GM23338 (cell line): ENCODE measurements around the gene ZNRF1. TPM values are rescaled to one million over a fixed set of nuclear protein-coding genes. Genes with fewer than 3 reads are reported as not detected.

Experiments used
- ATAC-seq: fragments of 200-7000 bp; cut with Tn5 transposase; 3 replicates; pipeline ENCODE4 v1.9.1; 2020
- DNase-seq: peaks from one replicate; pipeline ENCODE4 v3.0.0-alpha.2; 2015; ENCODE audit warnings: low spot score
- H2AFZ ChIP-seq: fragments of 200-600 bp; sonication (generic); 2 replicates; pipeline ENCODE4 v1.8.0; 2016; ENCODE audit warnings: antibody characterized with exemption, mild to moderate bottlenecking, moderate library complexity
- H3F3A ChIP-seq: fragments of 200-600 bp; sonication (generic); replicated peaks from 2 replicates; pipeline ENCODE4 v1.8.0; 2017; ENCODE audit warnings: antibody characterized with exemption, mixed run types, low read depth
- H3K27ac ChIP-seq: fragments of 200-600 bp; sonication (generic); 2 replicates; pipeline ENCODE4 v1.6.1; 2016; ENCODE audit warnings: low read depth
- H3K27me3 ChIP-seq: fragments of 200-600 bp; sonication (generic); 2 replicates; pipeline ENCODE4 v1.8.0; 2016; ENCODE audit warnings: mild to moderate bottlenecking, mixed run types, moderate library complexity; ENCODE audit not compliant: insufficient read depth
- H3K36me3 ChIP-seq: fragments of 200-600 bp; sonication (generic); 2 replicates; pipeline ENCODE4 v1.8.0; 2016; ENCODE audit warnings: mild to moderate bottlenecking; ENCODE audit not compliant: insufficient read depth
- H3K4me1 ChIP-seq: fragments of 200-600 bp; sonication (generic); 2 replicates; pipeline ENCODE4 v1.8.0; 2016; ENCODE audit warnings: mild to moderate bottlenecking, moderate library complexity; ENCODE audit not compliant: insufficient read depth
- H3K4me2 ChIP-seq: fragments of 200-600 bp; sonication (generic); 2 replicates; pipeline ENCODE4 v1.7.1; 2017; ENCODE audit warnings: mixed run types
- H3K4me3 ChIP-seq: fragments of 200-600 bp; sonication (generic); 2 replicates; pipeline ENCODE4 v1.6.1; 2016; ENCODE audit warnings: mixed run types
- H3K79me2 ChIP-seq: fragments of 200-600 bp; sonication (generic); replicated peaks from 2 replicates; pipeline ENCODE4 v1.8.0; 2017; ENCODE audit warnings: mild to moderate bottlenecking; ENCODE audit not compliant: insufficient read depth
- H3K9me2 ChIP-seq: fragments of 200-600 bp; sonication (generic); 2 replicates; pipeline ENCODE4 v1.8.0; 2017; ENCODE audit not compliant: insufficient read depth
- H4K20me1 ChIP-seq: fragments of 200-600 bp; sonication (generic); replicated peaks from 2 replicates; pipeline ENCODE4 v1.8.0; 2017; ENCODE audit warnings: mild to moderate bottlenecking; ENCODE audit not compliant: insufficient read depth
- H3K27ac Mint-ChIP-seq: 2 replicates; pipeline ENCODE4 v1.8.0; 2020; ENCODE audit warnings: inconsistent platforms, mild to moderate bottlenecking, moderate library complexity, mixed read lengths
- H3K27me3 Mint-ChIP-seq: 3 replicates; pipeline ENCODE4 v1.8.0; 2022; ENCODE audit warnings: low read depth, mild to moderate bottlenecking, moderate library complexity, mixed read lengths, inconsistent platforms; ENCODE audit not compliant: insufficient read depth, poor library complexity
- H3K36me3 Mint-ChIP-seq: 3 replicates; pipeline ENCODE4 v1.8.0; 2021; ENCODE audit warnings: low read depth, mild to moderate bottlenecking, inconsistent platforms, moderate library complexity, mixed read lengths
- H3K4me1 Mint-ChIP-seq: 3 replicates; pipeline ENCODE4 v1.8.0; 2020; ENCODE audit warnings: mild to moderate bottlenecking, inconsistent platforms, mixed read lengths
- H3K4me3 Mint-ChIP-seq: 3 replicates; pipeline ENCODE4 v1.8.0; 2021; ENCODE audit warnings: moderate library complexity, mild to moderate bottlenecking, inconsistent platforms, mixed read lengths
- H3K9me3 Mint-ChIP-seq: 3 replicates; pipeline ENCODE4 v1.8.0; 2020; ENCODE audit warnings: moderate library complexity, mild to moderate bottlenecking, inconsistent platforms, mixed read lengths
- CREB1 ChIP-seq: fragments of 250-450 bp; sonication (Bioruptor Pico); IDR thresholded peaks from 2 replicates; pipeline ENCODE4 v1.5.0; 2020; ENCODE audit warnings: low read depth, mild to moderate bottlenecking, moderate library complexity
- EZH2 ChIP-seq: fragments of 200-600 bp; sonication (generic); IDR thresholded peaks from one replicate; pipeline ENCODE4 v1.8.0; 2017; ENCODE audit warnings: antibody characterized with exemption, mild to moderate bottlenecking, low read depth; ENCODE audit not compliant: unreplicated experiment
- EZH2phosphoT487 ChIP-seq: fragments of 200-600 bp; sonication (generic); IDR thresholded peaks from one replicate; pipeline ENCODE4 v1.8.1; 2018; ENCODE audit warnings: antibody characterized with exemption; ENCODE audit not compliant: unreplicated experiment
- JUNB ChIP-seq: IDR thresholded peaks from one replicate; pipeline ENCODE4 v1.6.1; 2016; ENCODE audit warnings: antibody characterized with exemption; ENCODE audit not compliant: unreplicated experiment
- NANOG ChIP-seq: IDR thresholded peaks from 2 replicates; pipeline ENCODE4 v1.6.1; 2016; ENCODE audit warnings: antibody characterized with exemption, borderline replicate concordance
- POLR2AphosphoS5 ChIP-seq: IDR thresholded peaks from 2 replicates; pipeline ENCODE4 v1.6.1; 2016; ENCODE audit warnings: antibody characterized with exemption, low read depth
- STAT1 ChIP-seq: IDR thresholded peaks from one replicate; pipeline ENCODE4 v1.6.1; 2016; ENCODE audit warnings: antibody characterized with exemption; ENCODE audit not compliant: unreplicated experiment
- ZNF114 ChIP-seq: fragments of 250-450 bp; sonication (Bioruptor Pico); IDR thresholded peaks from 2 replicates; pipeline ENCODE4 v1.5.0; 2020; ENCODE audit warnings: mild to moderate bottlenecking, moderate library complexity
- ZNF331 ChIP-seq: fragments of 250-450 bp; sonication (Bioruptor Pico); IDR thresholded peaks from 2 replicates; pipeline ENCODE4 v1.5.0; 2020; ENCODE audit warnings: low read depth, mild to moderate bottlenecking, moderate library complexity
- polyA plus RNA-seq: library from polyadenylated mRNA; unstranded; fragments of >200 nt; fragmentation: Nextera tagmentation; extraction: Ambion mirVana; gene quantifications from 2 replicates; pipeline ENCODE4 v1.2.1, GENCODE V29; 2016
- total RNA-seq: library from RNA; depleted of rRNA; stranded (reverse); fragments of >200 nt; shearing (Covaris generic); gene quantifications from 2 replicates; pipeline ENCODE4 v1.2.3, GENCODE V29; 2014
- TF ChIP-seq, protein P1 (sequence below): fragments of 250-450 bp; sonication (Bioruptor Pico); IDR thresholded peaks from 2 replicates; pipeline ENCODE4 v1.5.0; 2020; ENCODE audit warnings: mild to moderate bottlenecking, moderate library complexity
- TF ChIP-seq, protein P2 (sequence below): IDR thresholded peaks from 2 replicates; pipeline ENCODE4 v1.6.1; 2016; ENCODE audit warnings: antibody characterized with exemption
- TF ChIP-seq, protein P3 (sequence below): IDR thresholded peaks from one replicate; pipeline ENCODE4 v1.6.1; 2018; ENCODE audit warnings: antibody characterized with exemption; ENCODE audit not compliant: unreplicated experiment
- TF ChIP-seq, protein P4 (sequence below), 2 experiments: fragments of 200-600 bp in 1 of 2; sonication (generic) in 1 of 2; conservative IDR thresholded peaks; 2 replicates each; pipeline versions ENCODE4 v1.5.1 to v1.6.1; 2016 to 2017; ENCODE audit warnings: antibody characterized with exemption in 2 of 2, low read depth in 2 of 2, mild to moderate bottlenecking in 2 of 2, moderate library complexity in 1 of 2

Gene ZNRF1
- total and polyA plus RNA-seq, 2 experiments from 2014 or later: 22.4 to 42.1 TPM

DNA sequence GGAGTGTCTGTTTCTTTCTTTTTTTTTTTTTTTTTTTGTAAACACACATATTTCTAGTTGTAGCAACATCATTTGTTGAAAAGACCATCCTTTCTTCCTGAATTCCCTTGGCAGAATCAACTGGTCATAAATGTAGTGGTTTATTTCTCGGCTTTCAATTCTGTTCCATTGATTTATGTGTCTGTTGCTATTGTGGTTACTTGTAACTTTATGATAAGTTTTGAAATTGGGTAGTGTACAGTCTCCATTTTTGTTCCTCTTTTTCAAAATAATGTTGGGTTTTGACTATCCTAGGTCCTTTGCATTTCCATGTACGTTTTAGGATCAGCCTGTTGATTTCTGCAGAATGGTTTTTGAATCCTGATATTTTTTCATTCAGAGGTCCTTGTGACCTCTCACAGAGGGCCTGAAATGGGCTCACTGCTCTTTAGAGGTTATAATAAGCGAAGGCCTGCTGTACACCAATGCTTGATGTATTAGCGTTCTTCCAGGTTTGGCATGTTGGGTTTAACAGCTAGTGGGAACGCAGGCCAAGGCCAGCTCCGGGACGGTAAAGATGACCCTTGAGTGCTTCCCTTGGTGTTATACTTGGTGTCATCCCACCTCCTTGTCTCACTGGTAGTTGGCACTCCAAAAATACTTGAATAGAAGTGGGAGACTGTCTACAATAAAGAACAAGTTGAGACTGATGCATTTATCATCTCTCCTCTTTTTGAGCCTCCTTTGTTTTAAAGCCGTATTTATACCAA is 43.8 kb downstream of the ZNRF1 start:
- Mint-ChIP-seq H3K36me3 (peaks cover 10% of the 10 kb centered on the region), H3K9me3 (peaks cover 6% of the 10 kb centered on the region; the same call in 1 of the 3 replicates), H3K27me3 (peaks cover 1% of the 10 kb centered on the region), H3K4me3 (no peak overlapping the region), H3K4me1 (no peaks in the 10 kb centered on the region), H3K27ac (no peak overlapping the region)
- H3F3A ChIP-seq: 0 out of 2 replicates have a peak, but pooled peaks cover 3% of the 10 kb centered on the region
- H3K9me2 ChIP-seq: no peaks in the 10 kb centered on the region
- H3K27me3 ChIP-seq: no peaks in the 10 kb centered on the region
- TF ChIP-seq JUNB (no peak), ZNF331 (CRISPR knock-in tag) (no peak), POLR2AphosphoS5 (no peak), NANOG (no peak), EZH2phosphoT487 (no peak), ZNF114 (CRISPR knock-in tag) (no peak), STAT1 (no peak), EZH2 (no peak), CREB1 (CRISPR knock-in tag) (no peak)
- TF ChIP-seq, protein P1, sequence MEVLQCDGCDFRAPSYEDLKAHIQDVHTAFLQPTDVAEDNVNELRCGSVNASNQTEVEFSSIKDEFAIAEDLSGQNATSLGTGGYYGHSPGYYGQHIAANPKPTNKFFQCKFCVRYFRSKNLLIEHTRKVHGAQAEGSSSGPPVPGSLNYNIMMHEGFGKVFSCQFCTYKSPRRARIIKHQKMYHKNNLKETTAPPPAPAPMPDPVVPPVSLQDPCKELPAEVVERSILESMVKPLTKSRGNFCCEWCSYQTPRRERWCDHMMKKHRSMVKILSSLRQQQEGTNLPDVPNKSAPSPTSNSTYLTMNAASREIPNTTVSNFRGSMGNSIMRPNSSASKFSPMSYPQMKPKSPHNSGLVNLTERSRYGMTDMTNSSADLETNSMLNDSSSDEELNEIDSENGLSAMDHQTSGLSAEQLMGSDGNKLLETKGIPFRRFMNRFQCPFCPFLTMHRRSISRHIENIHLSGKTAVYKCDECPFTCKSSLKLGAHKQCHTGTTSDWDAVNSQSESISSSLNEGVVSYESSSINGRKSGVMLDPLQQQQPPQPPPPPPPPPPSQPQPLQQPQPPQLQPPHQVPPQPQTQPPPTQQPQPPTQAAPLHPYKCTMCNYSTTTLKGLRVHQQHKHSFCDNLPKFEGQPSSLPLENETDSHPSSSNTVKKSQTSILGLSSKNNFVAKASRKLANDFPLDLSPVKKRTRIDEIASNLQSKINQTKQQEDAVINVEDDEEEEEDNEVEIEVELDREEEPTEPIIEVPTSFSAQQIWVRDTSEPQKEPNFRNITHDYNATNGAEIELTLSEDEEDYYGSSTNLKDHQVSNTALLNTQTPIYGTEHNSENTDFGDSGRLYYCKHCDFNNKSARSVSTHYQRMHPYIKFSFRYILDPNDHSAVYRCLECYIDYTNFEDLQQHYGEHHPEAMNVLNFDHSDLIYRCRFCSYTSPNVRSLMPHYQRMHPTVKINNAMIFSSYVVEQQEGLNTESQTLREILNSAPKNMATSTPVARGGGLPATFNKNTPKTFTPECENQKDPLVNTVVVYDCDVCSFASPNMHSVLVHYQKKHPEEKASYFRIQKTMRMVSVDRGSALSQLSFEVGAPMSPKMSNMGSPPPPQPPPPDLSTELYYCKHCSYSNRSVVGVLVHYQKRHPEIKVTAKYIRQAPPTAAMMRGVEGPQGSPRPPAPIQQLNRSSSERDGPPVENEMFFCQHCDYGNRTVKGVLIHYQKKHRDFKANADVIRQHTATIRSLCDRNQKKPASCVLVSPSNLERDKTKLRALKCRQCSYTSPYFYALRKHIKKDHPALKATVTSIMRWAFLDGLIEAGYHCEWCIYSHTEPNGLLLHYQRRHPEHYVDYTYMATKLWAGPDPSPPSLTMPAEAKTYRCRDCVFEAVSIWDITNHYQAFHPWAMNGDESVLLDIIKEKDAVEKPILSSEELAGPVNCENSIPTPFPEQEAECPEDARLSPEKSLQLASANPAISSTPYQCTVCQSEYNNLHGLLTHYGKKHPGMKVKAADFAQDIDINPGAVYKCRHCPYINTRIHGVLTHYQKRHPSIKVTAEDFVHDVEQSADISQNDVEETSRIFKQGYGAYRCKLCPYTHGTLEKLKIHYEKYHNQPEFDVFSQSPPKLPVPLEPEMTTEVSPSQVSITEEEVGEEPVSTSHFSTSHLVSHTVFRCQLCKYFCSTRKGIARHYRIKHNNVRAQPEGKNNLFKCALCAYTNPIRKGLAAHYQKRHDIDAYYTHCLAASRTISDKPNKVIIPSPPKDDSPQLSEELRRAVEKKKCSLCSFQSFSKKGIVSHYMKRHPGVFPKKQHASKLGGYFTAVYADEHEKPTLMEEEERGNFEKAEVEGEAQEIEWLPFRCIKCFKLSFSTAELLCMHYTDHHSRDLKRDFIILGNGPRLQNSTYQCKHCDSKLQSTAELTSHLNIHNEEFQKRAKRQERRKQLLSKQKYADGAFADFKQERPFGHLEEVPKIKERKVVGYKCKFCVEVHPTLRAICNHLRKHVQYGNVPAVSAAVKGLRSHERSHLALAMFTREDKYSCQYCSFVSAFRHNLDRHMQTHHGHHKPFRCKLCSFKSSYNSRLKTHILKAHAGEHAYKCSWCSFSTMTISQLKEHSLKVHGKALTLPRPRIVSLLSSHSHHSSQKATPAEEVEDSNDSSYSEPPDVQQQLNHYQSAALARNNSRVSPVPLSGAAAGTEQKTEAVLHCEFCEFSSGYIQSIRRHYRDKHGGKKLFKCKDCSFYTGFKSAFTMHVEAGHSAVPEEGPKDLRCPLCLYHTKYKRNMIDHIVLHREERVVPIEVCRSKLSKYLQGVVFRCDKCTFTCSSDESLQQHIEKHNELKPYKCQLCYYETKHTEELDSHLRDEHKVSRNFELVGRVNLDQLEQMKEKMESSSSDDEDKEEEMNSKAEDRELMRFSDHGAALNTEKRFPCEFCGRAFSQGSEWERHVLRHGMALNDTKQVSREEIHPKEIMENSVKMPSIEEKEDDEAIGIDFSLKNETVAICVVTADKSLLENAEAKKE: no peak
- TF ChIP-seq, protein P2, sequence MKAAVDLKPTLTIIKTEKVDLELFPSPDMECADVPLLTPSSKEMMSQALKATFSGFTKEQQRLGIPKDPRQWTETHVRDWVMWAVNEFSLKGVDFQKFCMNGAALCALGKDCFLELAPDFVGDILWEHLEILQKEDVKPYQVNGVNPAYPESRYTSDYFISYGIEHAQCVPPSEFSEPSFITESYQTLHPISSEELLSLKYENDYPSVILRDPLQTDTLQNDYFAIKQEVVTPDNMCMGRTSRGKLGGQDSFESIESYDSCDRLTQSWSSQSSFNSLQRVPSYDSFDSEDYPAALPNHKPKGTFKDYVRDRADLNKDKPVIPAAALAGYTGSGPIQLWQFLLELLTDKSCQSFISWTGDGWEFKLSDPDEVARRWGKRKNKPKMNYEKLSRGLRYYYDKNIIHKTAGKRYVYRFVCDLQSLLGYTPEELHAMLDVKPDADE: no peak
- TF ChIP-seq, protein P3, sequence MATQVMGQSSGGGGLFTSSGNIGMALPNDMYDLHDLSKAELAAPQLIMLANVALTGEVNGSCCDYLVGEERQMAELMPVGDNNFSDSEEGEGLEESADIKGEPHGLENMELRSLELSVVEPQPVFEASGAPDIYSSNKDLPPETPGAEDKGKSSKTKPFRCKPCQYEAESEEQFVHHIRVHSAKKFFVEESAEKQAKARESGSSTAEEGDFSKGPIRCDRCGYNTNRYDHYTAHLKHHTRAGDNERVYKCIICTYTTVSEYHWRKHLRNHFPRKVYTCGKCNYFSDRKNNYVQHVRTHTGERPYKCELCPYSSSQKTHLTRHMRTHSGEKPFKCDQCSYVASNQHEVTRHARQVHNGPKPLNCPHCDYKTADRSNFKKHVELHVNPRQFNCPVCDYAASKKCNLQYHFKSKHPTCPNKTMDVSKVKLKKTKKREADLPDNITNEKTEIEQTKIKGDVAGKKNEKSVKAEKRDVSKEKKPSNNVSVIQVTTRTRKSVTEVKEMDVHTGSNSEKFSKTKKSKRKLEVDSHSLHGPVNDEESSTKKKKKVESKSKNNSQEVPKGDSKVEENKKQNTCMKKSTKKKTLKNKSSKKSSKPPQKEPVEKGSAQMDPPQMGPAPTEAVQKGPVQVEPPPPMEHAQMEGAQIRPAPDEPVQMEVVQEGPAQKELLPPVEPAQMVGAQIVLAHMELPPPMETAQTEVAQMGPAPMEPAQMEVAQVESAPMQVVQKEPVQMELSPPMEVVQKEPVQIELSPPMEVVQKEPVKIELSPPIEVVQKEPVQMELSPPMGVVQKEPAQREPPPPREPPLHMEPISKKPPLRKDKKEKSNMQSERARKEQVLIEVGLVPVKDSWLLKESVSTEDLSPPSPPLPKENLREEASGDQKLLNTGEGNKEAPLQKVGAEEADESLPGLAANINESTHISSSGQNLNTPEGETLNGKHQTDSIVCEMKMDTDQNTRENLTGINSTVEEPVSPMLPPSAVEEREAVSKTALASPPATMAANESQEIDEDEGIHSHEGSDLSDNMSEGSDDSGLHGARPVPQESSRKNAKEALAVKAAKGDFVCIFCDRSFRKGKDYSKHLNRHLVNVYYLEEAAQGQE: no peak
- TF ChIP-seq, protein P4, sequence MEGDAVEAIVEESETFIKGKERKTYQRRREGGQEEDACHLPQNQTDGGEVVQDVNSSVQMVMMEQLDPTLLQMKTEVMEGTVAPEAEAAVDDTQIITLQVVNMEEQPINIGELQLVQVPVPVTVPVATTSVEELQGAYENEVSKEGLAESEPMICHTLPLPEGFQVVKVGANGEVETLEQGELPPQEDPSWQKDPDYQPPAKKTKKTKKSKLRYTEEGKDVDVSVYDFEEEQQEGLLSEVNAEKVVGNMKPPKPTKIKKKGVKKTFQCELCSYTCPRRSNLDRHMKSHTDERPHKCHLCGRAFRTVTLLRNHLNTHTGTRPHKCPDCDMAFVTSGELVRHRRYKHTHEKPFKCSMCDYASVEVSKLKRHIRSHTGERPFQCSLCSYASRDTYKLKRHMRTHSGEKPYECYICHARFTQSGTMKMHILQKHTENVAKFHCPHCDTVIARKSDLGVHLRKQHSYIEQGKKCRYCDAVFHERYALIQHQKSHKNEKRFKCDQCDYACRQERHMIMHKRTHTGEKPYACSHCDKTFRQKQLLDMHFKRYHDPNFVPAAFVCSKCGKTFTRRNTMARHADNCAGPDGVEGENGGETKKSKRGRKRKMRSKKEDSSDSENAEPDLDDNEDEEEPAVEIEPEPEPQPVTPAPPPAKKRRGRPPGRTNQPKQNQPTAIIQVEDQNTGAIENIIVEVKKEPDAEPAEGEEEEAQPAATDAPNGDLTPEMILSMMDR (conservative IDR thresholded peaks at IDR 0.05; ENCODE audit: low read depth in 2 of 2): no peak
- ATAC-seq (no peak), DNase-seq (no peak)
- no peak overlapping the region for H2AFZ ChIP-seq
- H4K20me1 ChIP-seq: peaks cover 24% of the 10 kb centered on the region
- H3K27ac ChIP-seq: 0 out of 2 replicates have a peak overlapping the region, but pooled peaks have one; percentile 11
- H3K79me2 ChIP-seq: peaks cover 99% of the 10 kb centered on the region
- no peak overlapping the region for H3K4me2 ChIP-seq
- no peaks in the 10 kb centered on the region for H3K36me3 ChIP-seq
- H3K4me3 ChIP-seq: no peak overlapping the region
- no peaks in the 10 kb centered on the region for H3K4me1 ChIP-seq
